Epithelial cell of proximal tubule (primary cell): ENCODE results near the gene SH3BP2. TPM values are rescaled to one million over a fixed set of nuclear protein-coding genes. Genes with fewer than 3 reads are reported as not detected.

Source experiments
- DNase-seq: peaks from one replicate; pipeline ENCODE4 v3.0.0-alpha.2; 2011; ENCODE audit warnings: low read depth
- H3K4me3 ChIP-seq: 2 replicates; pipeline ENCODE4 v1.5.1; 2011; ENCODE audit warnings: low read depth, mild to moderate bottlenecking, low read length
- CTCF ChIP-seq: conservative IDR thresholded peaks from 2 replicates; pipeline ENCODE4 v1.5.1; 2012; ENCODE audit warnings: low read depth, mild to moderate bottlenecking, low read length
- total RNA-seq: library from RNA; depleted of rRNA; stranded (reverse); fragments of >200 nt; gene quantifications from 2 replicates; pipeline ENCODE4 v1.2.3, GENCODE V29; 2015

The SH3BP2 gene
- total RNA-seq, 1 donor from 2014 or later: 53.3 TPM

- DNase-seq: no peak
- no peak for TF ChIP-seq CTCF
- no peak overlapping the region for H3K4me3 ChIP-seq
Measured at GRCh38 chr4:2805712-2806389, 13.0 kb downstream of the SH3BP2 start.

GRCh38 chr4:2806390-2807355 lies 13.8 kb downstream of the SH3BP2 start:
- DNase-seq: no peak
- TF ChIP-seq CTCF: no peak
- no peak overlapping the region for H3K4me3 ChIP-seq

GRCh38 chr4:2807571-2807970 lies 14.7 kb downstream of the SH3BP2 start:
- DNase-seq: no peak
- H3K4me3 ChIP-seq: no peak overlapping the region
- no peak for TF ChIP-seq CTCF

GRCh38 chr4:2808001-2808400 lies 15.1 kb downstream of the SH3BP2 start:
- no peak for DNase-seq
- no peak overlapping the region for H3K4me3 ChIP-seq
- TF ChIP-seq CTCF: no peak

- H3K4me3 ChIP-seq: no peak overlapping the region
- no peak for DNase-seq
- no peak for TF ChIP-seq CTCF
Measured at GRCh38 chr4:2809610-2810180, 16.8 kb downstream of the SH3BP2 start.

GRCh38 chr4:2810388-2810787 lies 17.5 kb downstream of the SH3BP2 start:
- no peak for TF ChIP-seq CTCF
- H3K4me3 ChIP-seq: no peak overlapping the region

More at GRCh38 chr4:2810388-2810787, 17.5 kb downstream of the SH3BP2 start:
- no peak for DNase-seq
